ENCODE results near the gene IFNA21. TPM values are rescaled to one million over a fixed set of nuclear protein-coding genes. Genes with fewer than 3 reads are reported as not detected.
"Not testable (repeated sequence)": the region's sequence is repeated elsewhere in the genome, so short reads cannot be mapped to it uniquely, and the experiment has no call there.

Gene IFNA21
- total and polyA plus RNA-seq, 2 donors (not counting 1 experiment from before 2014, with no cell fraction given): not detected

DNA sequence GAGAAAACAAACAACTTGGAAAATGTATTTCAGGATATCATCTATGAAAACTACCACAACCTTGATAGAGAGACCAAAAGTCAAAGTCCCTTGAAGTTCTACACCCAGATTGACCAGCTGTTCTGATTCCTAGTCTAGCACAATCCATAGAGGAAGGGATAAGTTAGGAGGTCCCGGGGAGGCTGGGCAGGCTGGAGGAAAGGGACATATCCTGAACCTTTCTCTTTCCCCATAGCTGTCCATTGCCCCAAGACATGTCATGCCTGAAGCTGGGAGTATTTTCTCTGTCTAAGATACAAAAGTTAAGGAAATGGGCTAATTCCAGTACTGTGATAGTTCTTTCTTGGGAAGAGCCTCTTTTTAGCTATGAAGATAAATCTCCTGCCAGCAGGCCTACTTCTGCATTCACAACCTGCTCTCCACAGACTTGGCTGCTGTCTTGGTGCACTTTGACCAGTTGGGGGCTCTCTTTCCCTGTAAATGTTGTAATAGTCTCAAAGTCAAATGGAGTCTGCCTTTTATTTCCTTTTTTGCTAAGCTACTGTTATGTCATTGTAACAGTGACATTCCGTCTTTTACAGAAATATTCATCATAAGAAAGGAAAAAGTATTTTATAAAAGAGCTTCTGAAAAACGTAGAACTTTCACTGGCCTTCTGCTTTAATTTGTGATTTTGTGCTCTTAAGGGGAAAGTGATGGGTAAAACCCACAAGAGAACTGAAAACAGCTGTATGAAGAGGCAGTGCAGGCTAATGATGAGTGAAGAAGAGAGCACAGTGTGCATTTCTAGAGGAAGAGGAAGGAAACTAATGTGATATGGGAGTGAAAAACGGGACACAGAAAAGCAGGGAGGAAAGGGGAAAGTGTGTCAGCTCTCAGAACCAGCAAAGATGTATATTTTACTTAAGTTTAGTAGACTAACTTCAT, 16.6 kb upstream of the IFNA21 start:
- H3K9me3 ChIP-seq (ENCODE audit: control extremely low read depth in 1 of 3, control insufficient read depth in 2 of 3, insufficient read depth in 1 of 3, low read length in 2 of 3); H3K9ac ChIP-seq (ENCODE audit: low read length); H3K36me3 ChIP-seq (replicated peaks in 1 of 2; ENCODE audit: control extremely low read depth in 1 of 2, control insufficient read depth in 1 of 2, extremely low read depth in 1 of 2, insufficient read depth in 2 of 2, low read length in 1 of 2); H3K4me3 ChIP-seq (ENCODE audit: control extremely low read depth in 1 of 5, extremely low read depth in 1 of 5, insufficient read depth in 1 of 5, low read depth in 2 of 5, low read length in 4 of 5); H3K27ac ChIP-seq (ENCODE audit: low read length in 2 of 2); H3K27ac Mint-ChIP-seq; POLR2A ChIA-PET; H3K4me3 Mint-ChIP-seq; H4K20me1 ChIP-seq (ENCODE audit: control insufficient read depth, insufficient read depth, low read length, poor library complexity, severe bottlenecking); H3K27me3 ChIP-seq (replicated peaks in 1 of 4; ENCODE audit: control extremely low read depth in 1 of 4, control insufficient read depth in 3 of 4, insufficient read depth in 4 of 4, low read length in 3 of 4); H3K4me1 ChIP-seq (ENCODE audit: control insufficient read depth in 2 of 2, insufficient read depth in 2 of 2, low read length in 2 of 2); H3K4me2 ChIP-seq (replicated peaks; ENCODE audit: low read depth, low read length, poor library complexity, severe bottlenecking); H3K4me1 Mint-ChIP-seq; H3K79me2 ChIP-seq (ENCODE audit: control insufficient read depth, insufficient read depth, low read length); H3K9me3 Mint-ChIP-seq (ENCODE audit: insufficient read depth): not testable (repeated sequence)
- H3K27me3 Mint-ChIP-seq: peaks cover 11% of the 10 kb centered on the region
- DNase-seq (peak; percentile 32), ATAC-seq (ENCODE audit: low read depth) (peak; percentile 70)
- intact Hi-C loops (cut with micrococcal nuclease): loop anchor here (1.0 kb wide), 1 partner anchor 606 kb away; no protein-coding TSS in a partner anchor
- peak overlapping the region; percentile 60 for H2AFZ ChIP-seq (ENCODE audit: insufficient read depth, low read depth, low read length, poor library complexity, severe bottlenecking)
- peak; percentile 51 for TF ChIP-seq CTCF (IDR thresholded peaks at IDR 0.05)
- CTCF ChIA-PET: interaction anchor here (0.7 to 1.8 kb wide), 10 partner anchors 9 to 849 kb away, joined by 3 to 9 read pairs (median 4); partner anchors contain the start of gene IFNA7
- WGBS (ENCODE audit: insufficient coverage): no CpG with 5 or more reads among the region's 4 CpGs

DNA sequence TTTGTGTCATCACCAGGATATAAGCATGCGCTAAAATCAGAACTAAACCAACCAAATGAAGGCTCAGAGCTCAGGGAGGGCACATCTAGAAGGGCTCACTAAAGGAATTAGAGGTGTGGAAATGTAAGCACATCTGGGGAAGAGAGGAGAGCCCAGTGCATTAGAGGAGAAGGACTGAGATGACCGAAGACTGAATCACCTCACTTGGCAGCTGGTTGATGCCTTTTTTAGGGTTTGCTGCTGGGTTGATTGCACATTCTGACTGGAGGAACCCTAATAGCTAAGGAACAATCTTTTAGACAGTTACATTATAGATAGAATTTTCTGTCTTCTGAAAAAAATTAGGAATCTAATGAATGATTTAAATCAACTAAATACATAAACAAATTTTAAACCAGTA, 8.2 kb upstream of the IFNA21 start:
- no peak overlapping the region for H3K4me3 Mint-ChIP-seq
- intact Hi-C loops (cut with micrococcal nuclease): no loop called here
- Histone ChIP-seq H4K20me1 (ENCODE audit: control insufficient read depth, insufficient read depth, low read length, poor library complexity, severe bottlenecking) (no peaks in the 10 kb centered on the region), H3K4me2 (replicated peaks; ENCODE audit: low read depth, low read length, poor library complexity, severe bottlenecking) (no peak overlapping the region), H3K27ac (ENCODE audit: low read length in 2 of 2) (no peak overlapping the region), H3K79me2 (ENCODE audit: control insufficient read depth, insufficient read depth, low read length) (no peaks in the 10 kb centered on the region), H3K36me3 (replicated peaks in 1 of 2; ENCODE audit: control extremely low read depth in 1 of 2, control insufficient read depth in 1 of 2, extremely low read depth in 1 of 2, insufficient read depth in 2 of 2, low read length in 1 of 2) (no peaks in the 10 kb centered on the region), H3K9ac (ENCODE audit: low read length) (no peak overlapping the region), H2AFZ (ENCODE audit: insufficient read depth, low read depth, low read length, poor library complexity, severe bottlenecking) (no peak overlapping the region), H3K4me3 (ENCODE audit: control extremely low read depth in 1 of 5, extremely low read depth in 1 of 5, insufficient read depth in 1 of 5, low read depth in 2 of 5, low read length in 4 of 5) (no peak overlapping the region), H3K27me3 (replicated peaks in 1 of 4; ENCODE audit: control extremely low read depth in 1 of 4, control insufficient read depth in 3 of 4, insufficient read depth in 4 of 4, low read length in 3 of 4) (no peaks in the 10 kb centered on the region), H3K4me1 (ENCODE audit: control insufficient read depth in 2 of 2, insufficient read depth in 2 of 2, low read length in 2 of 2) (no peaks in the 10 kb centered on the region), H3K9me3 (ENCODE audit: control extremely low read depth in 1 of 3, control insufficient read depth in 2 of 3, insufficient read depth in 1 of 3, low read length in 2 of 3) (no peaks in the 10 kb centered on the region)
- WGBS (ENCODE audit: insufficient coverage): no CpG with 5 or more reads among the region's 2 CpGs
- H3K9me3 Mint-ChIP-seq (ENCODE audit: insufficient read depth): no peaks in the 10 kb centered on the region
- CTCF ChIA-PET: interaction anchor here (1.4 kb wide), 1 partner anchor 8 kb away, joined by 3 read pairs; no protein-coding TSS in a partner anchor
- no peak for DNase-seq
- peaks cover 12% of the 10 kb centered on the region for H3K27me3 Mint-ChIP-seq
- no peaks in the 10 kb centered on the region for H3K4me1 Mint-ChIP-seq
- no peak for TF ChIP-seq EZH2 (IDR thresholded peaks at IDR 0.05; ENCODE audit: borderline replicate concordance, insufficient read depth, low read depth, low read length, poor library complexity, severe bottlenecking)
- no peak for TF ChIP-seq CTCF (IDR thresholded peaks at IDR 0.05)
- POLR2A ChIA-PET: no interaction called here
- no peak overlapping the region for H3K27ac Mint-ChIP-seq
- no peak for ATAC-seq (ENCODE audit: low read depth)
